ENCODE measurements around the gene YPEL3. TPM values are rescaled to one million over a fixed set of nuclear protein-coding genes. Genes with fewer than 3 reads are reported as not detected.

YPEL3 gene
- total RNA-seq, 2 donors from 2014 or later, result 24.0 to 112 TPM

DNA sequence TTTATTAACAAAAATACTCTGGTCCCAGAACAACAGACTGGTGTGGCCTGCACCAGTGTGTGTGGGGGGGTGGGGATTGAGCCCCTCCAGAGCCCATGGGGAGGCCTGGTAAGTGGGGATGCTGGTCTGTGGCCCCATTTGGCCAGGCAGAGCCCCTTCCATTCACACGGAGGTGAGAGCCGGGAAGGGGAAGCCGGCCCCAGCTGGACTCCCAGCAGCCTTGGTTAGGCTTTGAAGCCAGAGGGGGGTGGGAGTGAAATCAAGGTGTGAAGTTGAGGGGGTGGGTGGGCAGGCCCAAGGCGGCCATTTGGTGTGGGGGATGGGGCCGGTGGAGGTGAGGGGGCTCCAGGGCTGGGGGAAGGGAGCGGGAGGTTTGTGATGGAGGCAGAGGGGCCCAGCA lies 10.2 kb downstream of the YPEL3 start:
- no peak overlapping the region for H3K27ac Mint-ChIP-seq
- peaks cover 7 to 11% of the 10 kb centered on the region in 2 donors for H3K36me3 Mint-ChIP-seq
- no peak for ATAC-seq
- DNase-seq (ENCODE audit: low spot score in 2 of 2), result no peak
- H3K9me3 Mint-ChIP-seq, result no peaks in the 10 kb centered on the region

- no peaks in the 10 kb centered on the region for H3K9me3 Mint-ChIP-seq
- peaks cover 7 to 11% of the 10 kb centered on the region in 2 donors for H3K36me3 Mint-ChIP-seq
- H3K27ac Mint-ChIP-seq, result no peak overlapping the region
- ATAC-seq (no peak), DNase-seq (ENCODE audit: low spot score in 2 of 2) (no peak)
These were observed 10.8 kb downstream of the YPEL3 start for GRCh38 chr16:30085247-30085646.

- DNase-seq (ENCODE audit: low spot score in 2 of 2) (no peak), ATAC-seq (no peak)
- no peak overlapping the region for H3K27ac Mint-ChIP-seq
- H3K36me3 Mint-ChIP-seq, result peaks cover 7 to 13% of the 10 kb centered on the region in 2 donors
- H3K9me3 Mint-ChIP-seq, result no peaks in the 10 kb centered on the region
These were observed 11.2 kb downstream of the YPEL3 start for GRCh38 chr16:30084816-30085159.

DNA sequence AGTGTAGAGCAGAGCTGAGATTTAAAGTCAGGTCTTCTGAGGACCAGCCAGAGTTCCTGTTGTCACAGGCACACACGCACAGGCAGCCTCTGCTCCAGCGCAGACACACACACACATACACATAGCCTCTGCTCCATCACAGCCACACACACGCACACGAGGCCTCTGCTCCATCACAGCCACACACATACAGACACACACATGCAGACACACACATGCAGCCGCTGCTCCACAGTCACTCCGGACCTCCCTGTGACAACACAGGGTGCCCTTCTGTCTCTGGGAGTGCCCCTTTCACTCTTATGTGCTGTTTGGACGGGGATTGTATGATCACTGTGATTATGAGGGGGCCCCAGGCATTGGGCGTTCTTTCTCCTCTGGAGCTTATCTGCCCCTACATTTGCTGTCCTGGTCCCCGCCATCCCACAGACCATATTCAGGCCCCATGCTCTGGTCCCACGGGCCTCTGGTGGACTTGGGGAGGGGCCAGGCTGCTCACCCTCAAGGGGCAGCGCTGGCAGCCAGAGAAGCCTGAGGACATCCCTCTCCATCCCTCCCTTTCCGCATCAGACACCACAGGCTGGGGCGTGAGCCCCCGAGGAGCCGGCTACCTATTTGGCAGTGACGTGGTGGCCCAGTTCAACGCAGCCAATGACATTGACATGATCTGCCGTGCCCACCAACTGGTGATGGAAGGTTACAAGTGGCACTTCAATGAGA lies 11.8 kb downstream of the YPEL3 start:
- DNase-seq (ENCODE audit: low spot score in 2 of 2) (no peak), ATAC-seq (no peak)
- Mint-ChIP-seq H3K9me3 (no peaks in the 10 kb centered on the region), H3K27ac (peak overlapping the region in 1 of 2 donors; percentile 37), H3K36me3 (peaks cover 7 to 18% of the 10 kb centered on the region in 2 donors)

DNA sequence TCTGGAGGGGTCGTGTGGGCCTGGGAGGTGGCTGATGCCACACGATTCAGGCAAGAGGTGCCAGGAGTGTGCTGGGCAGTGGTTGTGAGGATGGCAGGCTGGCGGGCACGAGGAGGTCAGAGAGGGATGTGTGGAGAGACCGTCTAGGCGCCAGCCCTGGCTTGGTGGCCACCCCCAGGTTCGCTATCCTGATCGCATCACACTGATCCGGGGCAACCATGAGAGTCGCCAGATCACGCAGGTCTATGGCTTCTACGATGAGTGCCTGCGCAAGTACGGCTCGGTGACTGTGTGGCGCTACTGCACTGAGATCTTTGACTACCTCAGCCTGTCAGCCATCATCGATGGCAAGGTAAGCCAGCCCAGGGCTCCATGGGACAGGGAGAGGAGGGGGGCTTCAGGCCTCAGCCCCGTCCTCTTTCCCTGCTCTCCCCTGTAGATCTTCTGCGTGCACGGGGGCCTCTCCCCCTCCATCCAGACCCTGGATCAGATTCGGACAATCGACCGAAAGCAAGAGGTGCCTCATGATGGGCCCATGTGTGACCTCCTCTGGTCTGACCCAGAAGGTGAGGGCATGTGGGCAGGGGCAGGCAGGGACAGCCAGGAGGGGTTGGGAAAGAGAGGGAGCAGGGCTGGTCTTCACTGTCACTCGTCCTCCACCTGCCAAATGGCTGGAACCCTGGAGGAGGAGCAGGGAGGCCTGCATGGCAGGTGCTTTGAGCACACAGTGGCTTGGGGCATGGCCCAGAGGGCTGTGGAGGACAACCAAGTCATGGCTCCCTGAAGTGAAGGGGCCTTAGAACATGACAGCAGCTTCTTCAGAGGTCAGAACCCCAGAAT lies 12.6 kb downstream of the YPEL3 start:
- H3K9me3 Mint-ChIP-seq, result no peaks in the 10 kb centered on the region
- H3K27ac Mint-ChIP-seq, result peak overlapping the region; percentile 40 to 52
- DNase-seq (ENCODE audit: low spot score in 2 of 2) (no peak), ATAC-seq (no peak)
- peaks cover 7 to 19% of the 10 kb centered on the region in 2 donors for H3K36me3 Mint-ChIP-seq

GRCh38 chr16:30082545-30083090 lies 13.4 kb downstream of the YPEL3 start:
- Mint-ChIP-seq H3K9me3 (no peaks in the 10 kb centered on the region), H3K27ac (peak overlapping the region; percentile 40 to 79), H3K36me3 (peaks cover 12 to 16% of the 10 kb centered on the region in 2 donors)
- DNase-seq (ENCODE audit: low spot score in 2 of 2) (no peak), ATAC-seq (no peak)

DNA sequence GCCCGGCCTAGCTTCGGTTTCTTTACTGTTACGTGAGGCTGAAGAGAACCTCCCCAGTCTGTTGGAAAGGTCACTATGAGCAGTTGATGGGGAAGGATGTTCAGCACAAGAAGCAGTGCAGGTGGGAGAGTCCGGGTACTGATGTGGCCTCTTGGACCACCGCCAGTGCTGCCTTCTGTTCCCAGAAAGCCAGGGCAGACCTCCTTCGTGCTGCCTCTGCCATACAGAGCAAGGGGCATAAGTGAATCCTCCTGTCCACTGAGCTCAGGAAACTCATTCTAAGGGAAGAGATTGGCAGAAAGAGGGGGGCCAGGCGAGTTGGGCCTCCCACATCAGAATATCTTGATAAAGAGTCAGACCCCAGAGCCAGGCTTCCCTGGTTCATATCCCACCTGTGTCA lies 16.5 kb downstream of the YPEL3 start:
- Mint-ChIP-seq H3K27ac (no peak overlapping the region), H3K36me3 (peaks cover 27 to 33% of the 10 kb centered on the region in 2 donors), H3K9me3 (no peaks in the 10 kb centered on the region)
- DNase-seq (ENCODE audit: low spot score in 2 of 2), result no peak
- no peak for ATAC-seq

DNA sequence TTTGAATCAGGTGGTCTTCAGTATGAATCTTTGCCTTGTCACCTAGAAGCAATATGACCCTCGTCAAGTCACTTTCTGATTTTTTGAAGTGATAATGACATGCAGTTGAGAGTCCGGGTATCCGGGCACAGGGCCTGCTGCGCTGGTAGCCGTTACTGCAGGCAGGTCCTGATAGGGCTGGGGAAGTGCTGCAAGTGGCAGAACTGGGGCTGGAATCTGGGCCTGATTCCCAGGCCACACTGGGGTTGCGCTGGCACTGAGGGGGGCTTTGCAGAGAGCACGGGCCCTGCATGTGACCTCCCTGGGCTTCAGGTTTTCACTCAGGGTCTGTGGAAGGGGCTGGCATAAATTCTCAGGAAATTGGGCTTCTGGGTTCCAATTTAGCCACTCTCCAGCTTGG lies 17.3 kb downstream of the YPEL3 start:
- peaks cover 27 to 33% of the 10 kb centered on the region in 2 donors for H3K36me3 Mint-ChIP-seq
- H3K27ac Mint-ChIP-seq, result no peak overlapping the region
- no peak for DNase-seq (ENCODE audit: low spot score in 2 of 2)
- no peak for ATAC-seq
- H3K9me3 Mint-ChIP-seq, result no peaks in the 10 kb centered on the region

DNA sequence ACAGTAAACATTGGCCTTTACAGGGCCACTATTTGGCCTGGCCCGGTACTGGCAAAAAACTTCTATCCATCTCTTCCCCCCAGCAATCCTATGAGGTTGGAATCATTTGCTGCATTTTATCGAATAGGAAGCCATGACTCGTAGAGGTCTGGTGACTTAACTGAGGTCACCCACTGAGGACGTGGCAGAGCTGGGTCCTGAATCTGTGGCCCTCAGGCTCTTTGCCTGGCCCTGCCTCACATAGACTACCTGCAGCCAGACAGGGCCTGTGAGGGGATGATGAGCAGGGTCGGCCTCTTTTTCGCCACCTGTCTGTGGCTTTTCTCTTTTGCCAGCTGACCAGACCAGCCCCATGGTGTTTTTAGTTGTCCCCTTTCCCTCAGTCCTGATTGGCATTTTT lies 18.4 kb downstream of the YPEL3 start:
- H3K9me3 Mint-ChIP-seq, result no peaks in the 10 kb centered on the region
- DNase-seq (ENCODE audit: low spot score in 2 of 2), result no peak
- peaks cover 27 to 33% of the 10 kb centered on the region in 2 donors for H3K36me3 Mint-ChIP-seq
- H3K27ac Mint-ChIP-seq, result peak overlapping the region; percentile 23 to 91
- peak in 1 of 2 donors; percentile 15 for ATAC-seq

GRCh38 chr16:30076276-30076791 lies 19.7 kb downstream of the YPEL3 start:
- Mint-ChIP-seq H3K36me3 (peaks cover 26 to 27% of the 10 kb centered on the region in 2 donors), H3K9me3 (no peaks in the 10 kb centered on the region), H3K27ac (peak overlapping the region; percentile 91 to 97)
- ATAC-seq (peak; percentile 9 to 10), DNase-seq (ENCODE audit: low spot score in 2 of 2) (no peak)

GRCh38 chr16:30075503-30076275 lies 20.3 kb downstream of the YPEL3 start, which contains the start of gene PPP4C:
PPP4C (plus strand) TSS chr16:30075994; CDS start chr16:30076378, 384 bp downstream.
- peak; percentile 90 to 92 for DNase-seq (ENCODE audit: low spot score in 2 of 2)
- H3K9me3 Mint-ChIP-seq, result no peaks in the 10 kb centered on the region
- peak; percentile 91 to 93 for ATAC-seq
- peaks cover 26 to 27% of the 10 kb centered on the region in 2 donors for H3K36me3 Mint-ChIP-seq
- peak within 1 kb of the TSS; percentile 91 to 97 for H3K27ac Mint-ChIP-seq

GRCh38 chr16:30070490-30070889 lies 25.5 kb downstream of the YPEL3 start:
- peaks cover 34 to 45% of the 10 kb centered on the region in 2 donors for H3K36me3 Mint-ChIP-seq
- H3K9me3 Mint-ChIP-seq, result no peaks in the 10 kb centered on the region
- DNase-seq (ENCODE audit: low spot score in 2 of 2) (no peak), ATAC-seq (no peak)
- H3K27ac Mint-ChIP-seq, result peak overlapping the region in 1 of 2 donors; percentile 65

GRCh38 chr16:30069611-30070462 lies 26.2 kb downstream of the YPEL3 start:
- no peak for DNase-seq (ENCODE audit: low spot score in 2 of 2)
- ATAC-seq, result no peak
- peak overlapping the region; percentile 41 to 85 for H3K27ac Mint-ChIP-seq

GRCh38 chr16:30068750-30069610 lies 27.0 kb downstream of the YPEL3 start:
- DNase-seq (ENCODE audit: low spot score in 2 of 2), result peak in 1 of 2 donors; percentile 54
- no peaks in the 10 kb centered on the region for H3K9me3 Mint-ChIP-seq
- no peak for ATAC-seq
- H3K36me3 Mint-ChIP-seq, result peaks cover 46 to 55% of the 10 kb centered on the region in 2 donors
- H3K27ac Mint-ChIP-seq, result peak overlapping the region; percentile 41 to 85

More at GRCh38 chr16:30069611-30070462, 26.2 kb downstream of the YPEL3 start:
- Mint-ChIP-seq H3K9me3 (no peaks in the 10 kb centered on the region), H3K36me3 (peaks cover 38 to 50% of the 10 kb centered on the region in 2 donors)

GRCh38 chr16:30068333-30068732 lies 27.7 kb downstream of the YPEL3 start:
- Mint-ChIP-seq H3K9me3 (no peaks in the 10 kb centered on the region), H3K36me3 (peaks cover 49 to 58% of the 10 kb centered on the region in 2 donors), H3K27ac (peak overlapping the region; percentile 20 to 91)
- DNase-seq (ENCODE audit: low spot score in 2 of 2) (no peak), ATAC-seq (no peak)
